MG63 (cell line): Measurements from ENCODE around the gene RPL5. TPM values are rescaled to one million over a fixed set of nuclear protein-coding genes. Genes with fewer than 3 reads are reported as not detected.

Experiments
- DNase-seq: peaks from one replicate; pipeline ENCODE4 v3.0.0-alpha.2; 2020
- H3K27me3 ChIP-seq: fragments of 250-450 bp; sonication (Bioruptor Pico); 2 replicates; pipeline ENCODE4 v1.5.1; 2020; ENCODE audit warnings: mild to moderate bottlenecking, moderate library complexity
- H3K36me3 ChIP-seq: fragments of 250-450 bp; sonication (Bioruptor Pico); 2 replicates; pipeline ENCODE4 v1.5.1; 2020; ENCODE audit warnings: mild to moderate bottlenecking, moderate library complexity
- H3K4me3 ChIP-seq: fragments of 250-450 bp; sonication (Bioruptor Pico); 2 replicates; pipeline ENCODE4 v1.5.1; 2020; ENCODE audit warnings: mild to moderate bottlenecking, moderate library complexity
- H3K9me3 ChIP-seq: fragments of 250-450 bp; sonication (Bioruptor Pico); 2 replicates; pipeline ENCODE4 v1.5.1; 2020; ENCODE audit warnings: mild to moderate bottlenecking, moderate library complexity
- total RNA-seq: library from RNA; depleted of rRNA; stranded (reverse); fragments of >200 nt; shearing (Covaris generic); gene quantifications from 2 replicates; pipeline ENCODE4 v1.2.3, GENCODE V29; 2014; ENCODE audit warnings: low replicate concordance; rRNA removed

The RPL5 gene
- total RNA-seq, 1 experiment from 2014 or later, result 2,302 TPM

- Histone ChIP-seq H3K4me3 (no peak overlapping the region), H3K9me3 (peaks cover 7% of the 10 kb centered on the region), H3K27me3 (no peaks in the 10 kb centered on the region), H3K36me3 (peaks cover 8% of the 10 kb centered on the region; the same call in 1 of the 2 replicates)
- no peak for DNase-seq
Measured at GRCh38 chr1:92874987-92875386, 43.1 kb downstream of the RPL5 start.

DNA sequence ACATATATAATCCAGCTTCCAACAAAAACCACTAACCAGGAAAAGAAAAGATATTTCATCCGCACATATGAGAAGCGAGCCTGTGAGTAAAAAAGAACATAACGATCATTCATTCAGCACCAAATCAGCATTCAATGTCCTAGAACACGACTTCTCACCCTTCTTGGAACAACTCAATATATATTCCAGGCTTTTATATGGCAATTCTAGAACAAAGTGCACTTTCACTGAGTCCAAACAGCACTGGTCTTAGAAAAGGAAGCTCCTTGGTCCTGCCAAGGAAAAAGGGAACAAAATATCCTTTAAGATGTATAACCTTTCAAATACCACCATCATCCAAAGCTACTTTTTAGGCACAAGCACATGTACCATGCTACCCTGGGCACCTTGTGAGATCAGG lies 44.5 kb downstream of the RPL5 start:
- Histone ChIP-seq H3K36me3 (peaks cover 8% of the 10 kb centered on the region; the same call in 1 of the 2 replicates), H3K4me3 (no peak overlapping the region), H3K9me3 (peaks cover 7% of the 10 kb centered on the region), H3K27me3 (no peaks in the 10 kb centered on the region)
- DNase-seq, result no peak

GRCh38 chr1:92877081-92877711 lies 45.4 kb downstream of the RPL5 start:
- Histone ChIP-seq H3K27me3 (no peaks in the 10 kb centered on the region), H3K9me3 (peaks cover 6% of the 10 kb centered on the region), H3K4me3 (0 out of 2 replicates have a peak overlapping the region, but pooled peaks have one; percentile 5), H3K36me3 (peaks cover 8% of the 10 kb centered on the region; the same call in 1 of the 2 replicates)
- DNase-seq, result no peak

- Histone ChIP-seq H3K36me3 (peaks cover 5% of the 10 kb centered on the region; the same call in 1 of the 2 replicates), H3K9me3 (no peaks in the 10 kb centered on the region; the same call in 1 of the 2 replicates), H3K27me3 (no peaks in the 10 kb centered on the region), H3K4me3 (no peak overlapping the region)
- no peak for DNase-seq
Measured at GRCh38 chr1:92877792-92878191, 46.0 kb downstream of the RPL5 start.

DNA sequence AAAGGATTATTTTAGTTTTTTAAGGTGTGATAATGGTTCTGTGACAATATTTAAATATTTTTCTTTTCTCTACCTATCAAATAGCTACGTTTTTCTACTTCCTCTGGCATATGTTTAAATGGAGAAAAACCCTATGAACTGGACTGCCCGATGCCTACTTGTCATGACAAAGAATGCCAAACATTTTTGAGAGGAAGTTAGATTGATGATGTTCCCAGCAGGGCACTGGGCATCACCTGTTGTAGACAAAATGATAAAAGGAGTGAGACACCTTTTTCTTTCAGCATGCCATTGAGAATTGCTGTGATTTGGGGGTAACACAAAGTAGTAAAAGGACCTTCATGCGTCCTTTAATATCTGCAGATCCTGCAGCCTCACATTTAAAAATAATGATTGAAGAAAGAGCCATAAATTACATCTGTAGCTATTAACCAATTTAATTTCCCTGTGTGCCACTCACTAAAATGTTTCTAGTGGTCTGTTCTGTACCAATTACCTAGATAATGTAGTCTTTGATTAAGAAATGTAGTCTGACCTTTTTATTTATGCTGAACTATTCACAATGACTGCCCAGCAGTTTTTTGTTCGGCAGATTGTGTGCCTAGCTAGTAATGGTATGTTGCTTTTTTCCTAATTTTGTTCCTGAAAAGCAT lies 47.6 kb downstream of the RPL5 start:
- no peak for DNase-seq

DNA sequence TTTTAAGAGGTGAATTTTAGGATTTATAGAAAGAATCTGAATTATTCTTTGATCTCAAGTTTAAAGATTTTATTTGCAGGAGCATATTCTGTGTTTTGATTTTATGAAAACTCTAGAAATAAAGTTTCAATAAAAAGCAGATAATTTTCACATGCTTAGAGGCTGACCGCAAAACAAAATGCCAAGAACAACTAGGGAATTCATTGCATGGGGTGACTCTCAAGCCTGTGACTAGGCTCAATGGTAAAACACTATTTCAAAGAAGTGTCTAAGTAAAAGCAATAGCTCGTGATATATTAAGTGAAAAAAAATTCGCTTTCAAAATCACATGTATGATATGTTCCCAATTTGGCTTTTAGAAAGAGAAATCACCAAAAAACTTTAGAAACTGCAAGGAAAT lies 49.6 kb downstream of the RPL5 start:
- no peaks in the 10 kb centered on the region for H3K9me3 ChIP-seq
- DNase-seq, result no peak

More for the DNA sequence above, 47.6 kb downstream of the RPL5 start:
- Histone ChIP-seq H3K36me3 (0 out of 2 replicates have a peak, but pooled peaks cover 1% of the 10 kb centered on the region), H3K4me3 (no peak overlapping the region), H3K9me3 (no peaks in the 10 kb centered on the region), H3K27me3 (no peaks in the 10 kb centered on the region)

GRCh38 chr1:92882819-92883218 lies 51.0 kb downstream of the RPL5 start:
- Histone ChIP-seq H3K4me3 (no peak overlapping the region), H3K27me3 (no peaks in the 10 kb centered on the region), H3K36me3 (no peaks in the 10 kb centered on the region), H3K9me3 (no peaks in the 10 kb centered on the region)
- peak; percentile 5 for DNase-seq

More for the DNA sequence above, 49.6 kb downstream of the RPL5 start:
- Histone ChIP-seq H3K36me3 (no peaks in the 10 kb centered on the region), H3K27me3 (no peaks in the 10 kb centered on the region), H3K4me3 (no peak overlapping the region)

DNA sequence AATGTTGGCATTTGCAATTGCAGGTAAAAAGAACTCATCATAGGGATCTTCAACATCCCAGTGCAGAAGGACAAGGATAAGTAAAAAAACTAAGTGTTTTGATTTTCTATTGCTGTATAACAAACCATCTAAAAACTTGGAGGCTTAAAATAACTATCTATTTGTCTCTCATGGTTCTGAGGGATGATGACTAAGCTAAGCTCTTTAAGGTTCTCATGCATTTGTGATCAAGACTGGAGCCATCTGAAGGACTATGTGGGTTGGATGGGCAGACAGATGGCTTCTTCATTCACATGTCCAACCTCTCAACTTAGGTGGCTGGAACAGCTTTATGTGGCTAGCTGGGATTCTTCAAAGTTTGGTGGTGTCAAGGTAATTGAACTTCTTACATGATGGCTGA lies 51.5 kb downstream of the RPL5 start:
- H3K36me3 ChIP-seq, result no peaks in the 10 kb centered on the region
- H3K4me3 ChIP-seq, result no peak overlapping the region
- no peak for DNase-seq
- no peaks in the 10 kb centered on the region for H3K9me3 ChIP-seq
- no peaks in the 10 kb centered on the region for H3K27me3 ChIP-seq

- H3K27me3 ChIP-seq, result no peaks in the 10 kb centered on the region
- no peak overlapping the region for H3K4me3 ChIP-seq
- H3K36me3 ChIP-seq, result no peaks in the 10 kb centered on the region
- DNase-seq, result no peak
- H3K9me3 ChIP-seq, result no peaks in the 10 kb centered on the region; the same call in 1 of the 2 replicates
Measured at GRCh38 chr1:92884195-92884594, 52.4 kb downstream of the RPL5 start.

DNA sequence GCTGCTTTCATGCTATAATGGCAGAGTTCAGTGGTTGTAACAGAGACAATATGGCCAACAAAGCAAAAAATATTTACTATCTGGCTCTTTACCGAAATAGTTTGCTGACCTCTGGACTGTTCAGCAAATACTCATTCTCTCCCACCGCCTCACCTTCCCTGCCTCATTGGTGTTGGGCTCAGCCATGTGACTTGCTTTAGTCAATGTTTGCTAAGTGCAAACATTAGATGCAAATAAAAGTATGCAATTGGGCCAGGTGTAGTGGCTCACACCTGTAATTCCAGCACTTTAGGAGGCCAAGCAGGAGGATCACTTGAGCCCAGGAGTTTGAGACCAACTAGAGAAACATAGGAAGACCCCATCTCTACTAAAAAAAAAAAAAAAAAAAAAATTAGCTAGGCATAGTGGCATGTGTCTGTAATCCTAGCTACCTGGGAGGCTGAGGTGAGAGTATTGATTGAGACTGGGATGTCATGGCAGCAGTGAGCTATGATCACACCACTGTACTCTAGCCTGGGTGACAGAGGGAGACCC lies 55.1 kb downstream of the RPL5 start:
- H3K9me3 ChIP-seq, result no peaks in the 10 kb centered on the region; the same call in 1 of the 2 replicates
- no peak overlapping the region for H3K4me3 ChIP-seq
- DNase-seq, result no peak
- H3K27me3 ChIP-seq, result no peaks in the 10 kb centered on the region
- H3K36me3 ChIP-seq, result no peaks in the 10 kb centered on the region

DNA sequence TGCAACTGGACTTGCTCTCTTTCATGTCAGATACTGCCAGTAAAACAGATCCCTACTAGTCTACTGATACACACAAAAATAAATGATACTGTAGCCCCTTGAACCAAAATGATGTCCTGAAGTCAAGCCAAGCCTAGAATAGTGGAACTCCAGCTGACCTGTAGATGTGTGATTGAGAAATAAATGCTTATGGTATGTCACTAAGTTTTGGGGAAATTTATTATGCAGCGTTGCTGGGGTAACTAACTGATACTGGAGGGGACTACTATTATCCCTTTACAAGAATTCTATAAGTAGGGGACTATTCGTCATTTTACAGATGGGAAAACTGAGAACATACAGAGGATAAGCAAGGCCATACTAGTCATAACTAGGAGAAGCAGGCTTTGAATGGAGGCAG lies 55.6 kb downstream of the RPL5 start:
- no peaks in the 10 kb centered on the region for H3K36me3 ChIP-seq
- H3K4me3 ChIP-seq, result no peak overlapping the region
- DNase-seq, result no peak
- no peaks in the 10 kb centered on the region; the same call in 1 of the 2 replicates for H3K9me3 ChIP-seq
- H3K27me3 ChIP-seq, result no peaks in the 10 kb centered on the region

Other genes with a start within 250 kb of the RPL5 start
- gene EVI5, start 46.9 kb upstream of the RPL5 start, total RNA-seq, result 12.8 and 17.2 TPM in 2 replicates
- 1.5 and 3.8 TPM in 2 replicates for gene DIPK1A, start 129.4 kb downstream of the RPL5 start, total RNA-seq
- gene MTF2, start 247.2 kb downstream of the RPL5 start, total RNA-seq, result 2.8 and 23.8 TPM in 2 replicates